HL-60/S4 (cell line): Measurements from ENCODE around the gene NCOA3.
"Not testable (repeated sequence)": the region's sequence is repeated elsewhere in the genome, so short reads cannot be mapped to it uniquely, and the experiment has no call there.

ENCODE experiments used
- in situ Hi-C: fragments of 300-500 bp; cut with MboI; formaldehyde crosslinking; loops from 2 replicates; pipeline ENCODE4 v1.14.3; 2022; ENCODE audit warnings: low sequenced_read_pairs

The NCOA3 gene

GRCh38 chr20:47559141-47559540 is 57.5 kb downstream of the NCOA3 start:
- in situ Hi-C loops, result no loop called here

GRCh38 chr20:47561180-47561579 is 59.5 kb downstream of the NCOA3 start:
- in situ Hi-C loops, result no loop called here

GRCh38 chr20:47561603-47562583 is 60.2 kb downstream of the NCOA3 start:
- in situ Hi-C loops, result no loop called here

- in situ Hi-C loops, result no loop called here
These were observed 64.6 kb downstream of the NCOA3 start for GRCh38 chr20:47566269-47566668.

GRCh38 chr20:47568019-47568418 is 66.3 kb downstream of the NCOA3 start:
- in situ Hi-C loops, result no loop called here

- in situ Hi-C loops, result no loop called here
These were observed 67.2 kb downstream of the NCOA3 start for GRCh38 chr20:47568837-47569410.

- in situ Hi-C loops, result no loop called here
These were observed 69.7 kb downstream of the NCOA3 start for GRCh38 chr20:47571426-47571825.

- in situ Hi-C loops, result no loop called here
These were observed 70.5 kb downstream of the NCOA3 start for GRCh38 chr20:47572105-47572729.

GRCh38 chr20:47573559-47573958 is 71.9 kb downstream of the NCOA3 start:
- in situ Hi-C loops, result no loop called here

GRCh38 chr20:47574616-47575364 is 73.1 kb downstream of the NCOA3 start:
- in situ Hi-C loops, result no loop called here

GRCh38 chr20:47576516-47577033 is 74.9 kb downstream of the NCOA3 start:
- in situ Hi-C loops, result no loop called here

GRCh38 chr20:47577314-47577713 is 75.6 kb downstream of the NCOA3 start:
- in situ Hi-C loops, result no loop called here

- in situ Hi-C loops, result no loop called here
These were observed 76.9 kb downstream of the NCOA3 start for GRCh38 chr20:47578543-47578942.

- in situ Hi-C loops, result not testable (repeated sequence)
These were observed 79.0 kb downstream of the NCOA3 start for GRCh38 chr20:47580686-47581085.

- in situ Hi-C loops, result no loop called here
These were observed 79.4 kb downstream of the NCOA3 start for GRCh38 chr20:47581090-47581489.

GRCh38 chr20:47583551-47583950 is 81.9 kb downstream of the NCOA3 start:
- in situ Hi-C loops, result no loop called here

- in situ Hi-C loops, result no loop called here
These were observed 83.5 kb downstream of the NCOA3 start for GRCh38 chr20:47585087-47585747.

- in situ Hi-C loops, result no loop called here
These were observed 85.1 kb downstream of the NCOA3 start for GRCh38 chr20:47586649-47587294.

GRCh38 chr20:47588158-47588557 is 86.5 kb downstream of the NCOA3 start:
- in situ Hi-C loops, result no loop called here

GRCh38 chr20:47591231-47591630 is 89.5 kb downstream of the NCOA3 start:
- in situ Hi-C loops, result no loop called here
